HFF-Myc (cell line): Measurements from ENCODE around the gene NSD1.

Source experiments
- DNase-seq: peaks from one replicate; pipeline ENCODE4 v3.0.0-alpha.2; 2011; ENCODE audit warnings: low read depth; ENCODE audit errors: extremely low read depth
- H3K4me3 ChIP-seq: replicated peaks from 2 replicates; pipeline ENCODE4 v1.5.1; 2011; ENCODE audit warnings: low read depth, mild to moderate bottlenecking, control low read depth, low read length
- CTCF ChIP-seq: IDR thresholded peaks from 2 replicates; pipeline ENCODE4 v1.5.1; 2012; ENCODE audit warnings: mild to moderate bottlenecking, low read depth, low read length, control low read depth; ENCODE audit errors: missing control alignments

Gene NSD1

GRCh38 chr5:177179431-177179830 lies 45.9 kb downstream of the NSD1 start:
- TF ChIP-seq CTCF = no peak
- no peak for DNase-seq
- H3K4me3 ChIP-seq = no peak overlapping the region

- no peak overlapping the region for H3K4me3 ChIP-seq
- no peak for TF ChIP-seq CTCF
- no peak for DNase-seq
Measured at GRCh38 chr5:177183142-177183541, 49.6 kb downstream of the NSD1 start.

- no peak overlapping the region for H3K4me3 ChIP-seq
- TF ChIP-seq CTCF = no peak
- DNase-seq = no peak
Measured at GRCh38 chr5:177183766-177184360, 50.3 kb downstream of the NSD1 start.

GRCh38 chr5:177185993-177186392 lies 52.4 kb downstream of the NSD1 start:
- no peak for TF ChIP-seq CTCF
- DNase-seq = no peak
- no peak overlapping the region for H3K4me3 ChIP-seq

- H3K4me3 ChIP-seq = no peak overlapping the region
- no peak for DNase-seq
- TF ChIP-seq CTCF = no peak
Measured at GRCh38 chr5:177186645-177187044, 53.1 kb downstream of the NSD1 start.

- no peak for TF ChIP-seq CTCF
- DNase-seq = no peak
- no peak overlapping the region for H3K4me3 ChIP-seq
Measured at GRCh38 chr5:177188775-177189174, 55.2 kb downstream of the NSD1 start.

GRCh38 chr5:177189416-177189815 lies 55.8 kb downstream of the NSD1 start:
- H3K4me3 ChIP-seq = no peak overlapping the region
- DNase-seq = no peak
- no peak for TF ChIP-seq CTCF
